Effector memory CD8-positive, alpha-beta T cell (primary cell): Measurements from ENCODE around the gene METAP1D.
"Not testable (repeated sequence)": the region's sequence is repeated elsewhere in the genome, so short reads cannot be mapped to it uniquely, and the experiment has no call there.

ENCODE experiments used
- ATAC-seq: fragments of 150-1000 bp; cut with Tn5 transposase; replicated peaks from 2 replicates; pipeline ENCODE4 v1.10.0; 2021; ENCODE audit warnings: mild to moderate bottlenecking, moderate library complexity
- DNase-seq, 3 experiments: peaks; one replicate each; pipeline ENCODE4 v3.0.0; 2021
- H3K27ac Mint-ChIP-seq, 2 donors: one replicate each; pipeline ENCODE4 v1.8.0; 2022; ENCODE audit warnings: mild to moderate bottlenecking in 2 of 2, mixed read lengths in 2 of 2, moderate library complexity in 2 of 2
- H3K27me3 Mint-ChIP-seq, 2 donors: one replicate each; pipeline ENCODE4 v1.8.0; 2022; ENCODE audit warnings: mixed read lengths in 2 of 2
- H3K36me3 Mint-ChIP-seq: one replicate; pipeline ENCODE4 v1.8.0; 2022; ENCODE audit warnings: mild to moderate bottlenecking, moderate library complexity, mixed read lengths; ENCODE audit not compliant: insufficient read depth
- H3K4me1 Mint-ChIP-seq, 2 donors: one replicate each; pipeline ENCODE4 v1.8.0; 2022; ENCODE audit warnings: low read depth in 2 of 2, mixed read lengths in 2 of 2
- H3K4me3 Mint-ChIP-seq, 2 donors: one replicate each; pipeline ENCODE4 v1.8.0; 2022; ENCODE audit warnings: mild to moderate bottlenecking in 2 of 2, mixed read lengths in 2 of 2, moderate library complexity in 2 of 2
- H3K9me3 Mint-ChIP-seq, 2 donors: one replicate each; pipeline ENCODE4 v1.8.0; 2022; ENCODE audit warnings: mixed read lengths in 2 of 2

Gene METAP1D

DNA sequence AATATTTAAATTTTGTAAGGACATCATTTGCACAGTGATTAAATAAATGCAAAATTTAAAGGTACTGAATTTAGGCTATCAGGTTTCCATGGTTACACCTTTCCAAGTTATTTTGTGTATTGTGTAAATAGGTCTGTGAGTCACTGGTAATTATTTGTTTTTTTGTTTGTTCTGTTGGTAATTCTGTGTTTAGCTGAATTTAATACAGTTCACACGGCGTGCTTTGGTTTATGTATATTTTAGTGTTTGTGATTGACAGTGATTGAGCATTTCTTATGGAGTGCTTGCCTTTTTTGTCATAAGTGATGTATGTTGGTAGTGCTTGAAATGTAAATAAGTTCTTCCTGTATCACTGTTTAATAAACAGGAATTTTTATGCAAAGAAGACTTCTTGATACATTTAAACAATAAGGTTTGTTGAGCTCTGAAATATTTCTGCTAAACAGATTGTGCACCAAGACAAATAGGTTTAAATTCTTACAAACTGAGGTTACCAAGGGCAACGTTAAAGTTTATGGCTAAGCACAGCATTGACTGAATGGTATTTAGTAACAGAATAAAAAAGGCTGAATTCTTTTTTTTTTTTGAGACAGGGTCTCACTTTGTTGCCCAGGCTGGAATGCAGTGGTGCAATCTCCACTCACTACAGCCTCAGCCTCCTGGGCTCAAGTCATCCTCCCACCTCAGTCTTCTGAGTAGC lies 47.3 kb downstream of the METAP1D start:
- no peaks in the 10 kb centered on the region for H3K4me1 Mint-ChIP-seq
- no peak overlapping the region for H3K27ac Mint-ChIP-seq
- no peaks in the 10 kb centered on the region for H3K9me3 Mint-ChIP-seq
- DNase-seq (no peak), ATAC-seq (no peak)
- H3K36me3 Mint-ChIP-seq: no peaks in the 10 kb centered on the region
- H3K27me3 Mint-ChIP-seq: no peaks in the 10 kb centered on the region
- H3K4me3 Mint-ChIP-seq: no peak overlapping the region

- Mint-ChIP-seq H3K4me1 (no peaks in the 10 kb centered on the region), H3K4me3 (no peak overlapping the region), H3K36me3 (no peaks in the 10 kb centered on the region), H3K27ac (no peak overlapping the region), H3K27me3 (no peaks in the 10 kb centered on the region), H3K9me3 (no peaks in the 10 kb centered on the region)
- ATAC-seq (no peak), DNase-seq (no peak)
Measured at GRCh38 chr2:172047566-172048507, 48.1 kb downstream of the METAP1D start.

GRCh38 chr2:172048508-172049503 lies 49.1 kb downstream of the METAP1D start:
- no peak for DNase-seq
- no peak for ATAC-seq
- no peak overlapping the region for H3K4me3 Mint-ChIP-seq
- no peaks in the 10 kb centered on the region for H3K36me3 Mint-ChIP-seq
- H3K4me1 Mint-ChIP-seq: no peaks in the 10 kb centered on the region
- no peaks in the 10 kb centered on the region for H3K27me3 Mint-ChIP-seq
- H3K27ac Mint-ChIP-seq: no peak overlapping the region
- H3K9me3 Mint-ChIP-seq: no peaks in the 10 kb centered on the region

- Mint-ChIP-seq H3K27me3 (no peaks in the 10 kb centered on the region), H3K27ac (no peak overlapping the region), H3K36me3 (no peaks in the 10 kb centered on the region), H3K4me1 (no peaks in the 10 kb centered on the region), H3K4me3 (no peak overlapping the region), H3K9me3 (no peaks in the 10 kb centered on the region)
- DNase-seq (no peak), ATAC-seq (no peak)
Measured at GRCh38 chr2:172049567-172050120, 49.9 kb downstream of the METAP1D start.

DNA sequence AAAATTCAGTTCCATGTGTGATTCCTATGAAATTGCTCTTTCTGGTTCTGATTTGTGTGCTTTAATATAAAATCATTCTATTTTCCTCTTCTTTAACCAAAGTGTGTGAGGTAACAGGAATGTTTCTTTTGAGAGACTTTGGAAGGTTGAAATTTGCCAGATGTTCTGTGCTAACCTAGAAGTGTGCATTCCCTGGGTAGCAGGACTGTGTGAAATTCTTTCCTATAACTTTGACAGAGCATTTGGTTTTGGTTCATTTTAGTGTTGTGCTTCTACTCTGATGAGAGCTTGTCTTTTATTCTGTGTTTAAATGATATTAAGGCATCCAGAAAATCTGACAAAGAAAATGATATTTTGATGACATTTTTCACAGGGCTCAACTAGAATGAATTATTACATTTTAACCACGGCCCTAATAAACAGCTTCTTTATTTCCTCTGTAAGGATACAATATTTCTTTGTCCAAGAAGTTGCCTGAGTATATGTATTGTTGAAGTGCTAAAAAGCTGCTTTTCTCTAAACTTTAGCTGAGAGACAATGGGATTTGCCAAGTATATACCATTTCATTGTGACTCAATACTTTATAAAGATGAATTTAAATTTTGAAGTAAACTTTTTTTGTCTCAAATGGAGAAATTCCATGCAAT lies 50.8 kb downstream of the METAP1D start:
- Mint-ChIP-seq H3K4me1 (no peaks in the 10 kb centered on the region), H3K36me3 (no peaks in the 10 kb centered on the region), H3K4me3 (no peak overlapping the region), H3K27me3 (no peaks in the 10 kb centered on the region), H3K9me3 (no peaks in the 10 kb centered on the region), H3K27ac (no peak overlapping the region)
- no peak for ATAC-seq
- DNase-seq: no peak

GRCh38 chr2:172052000-172052983 lies 52.5 kb downstream of the METAP1D start:
- DNase-seq (no peak), ATAC-seq (no peak)
- H3K4me1 Mint-ChIP-seq: no peaks in the 10 kb centered on the region
- H3K27ac Mint-ChIP-seq: no peak overlapping the region
- no peaks in the 10 kb centered on the region for H3K9me3 Mint-ChIP-seq
- no peaks in the 10 kb centered on the region for H3K36me3 Mint-ChIP-seq
- H3K4me3 Mint-ChIP-seq: no peak overlapping the region
- H3K27me3 Mint-ChIP-seq: no peaks in the 10 kb centered on the region

DNA sequence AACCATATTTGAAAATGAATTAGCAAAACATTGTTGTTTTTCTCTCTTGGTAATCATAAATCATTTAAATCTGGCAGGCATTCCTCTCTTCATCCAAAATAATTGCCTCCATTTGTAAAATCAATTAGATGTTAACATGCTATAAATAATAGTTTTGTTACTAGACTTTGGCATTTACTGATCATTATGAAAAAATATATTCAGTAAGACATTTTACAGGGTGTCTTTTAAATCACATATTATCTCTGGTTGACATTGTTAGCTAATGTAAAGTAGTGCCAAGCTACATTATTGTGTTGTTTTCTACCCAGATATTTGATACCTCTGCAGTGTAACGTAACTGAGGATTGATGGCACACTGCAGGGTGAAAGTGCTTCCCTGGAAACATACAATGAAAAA lies 53.7 kb downstream of the METAP1D start:
- no peaks in the 10 kb centered on the region for H3K9me3 Mint-ChIP-seq
- H3K27ac Mint-ChIP-seq: no peak overlapping the region
- H3K4me1 Mint-ChIP-seq: no peaks in the 10 kb centered on the region
- DNase-seq (no peak), ATAC-seq (no peak)
- no peaks in the 10 kb centered on the region for H3K27me3 Mint-ChIP-seq
- no peaks in the 10 kb centered on the region for H3K36me3 Mint-ChIP-seq
- H3K4me3 Mint-ChIP-seq: no peak overlapping the region

DNA sequence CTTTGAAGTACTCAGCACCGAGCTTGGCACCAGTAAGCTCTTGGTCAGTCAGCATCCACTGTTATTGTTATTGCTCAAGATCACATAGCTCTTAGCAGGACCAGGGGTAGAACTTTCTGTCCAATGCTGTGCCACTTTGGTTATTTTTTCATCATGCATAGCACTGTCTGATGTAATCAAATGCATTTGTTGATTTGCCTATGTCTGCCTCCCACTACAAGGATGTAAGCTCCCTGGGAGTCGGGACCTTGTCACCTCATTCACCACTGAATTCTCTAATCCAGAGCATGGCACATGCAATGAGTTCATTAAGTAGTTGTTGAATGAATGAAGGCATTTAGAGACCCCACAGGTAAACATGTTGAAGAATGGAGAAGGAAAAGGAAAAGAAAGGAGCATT lies 56.5 kb downstream of the METAP1D start:
- ATAC-seq (no peak), DNase-seq (no peak)
- Mint-ChIP-seq H3K4me1 (no peaks in the 10 kb centered on the region), H3K9me3 (no peaks in the 10 kb centered on the region), H3K4me3 (no peak overlapping the region), H3K27ac (no peak overlapping the region), H3K36me3 (no peaks in the 10 kb centered on the region), H3K27me3 (no peaks in the 10 kb centered on the region)

DNA sequence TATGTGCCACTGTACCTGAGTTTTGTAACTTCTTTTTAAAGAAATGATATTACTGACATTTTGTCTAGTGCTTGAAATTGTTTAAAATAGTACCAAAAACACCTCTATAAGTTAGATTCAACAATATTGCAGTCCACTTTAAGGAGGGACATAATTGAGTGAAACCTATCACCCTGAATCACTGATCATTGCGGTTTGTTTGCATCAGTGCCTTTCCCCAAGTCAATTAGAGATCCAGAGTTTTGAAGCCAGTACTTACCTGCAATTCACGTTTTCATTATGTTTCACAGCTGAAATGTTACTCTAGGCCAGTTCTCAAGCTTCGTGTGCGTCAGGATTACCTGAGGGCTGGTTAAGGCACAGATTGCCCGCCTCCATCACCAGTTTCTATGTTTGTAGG lies 58.9 kb downstream of the METAP1D start:
- H3K4me1 Mint-ChIP-seq: no peaks in the 10 kb centered on the region
- no peak for ATAC-seq
- H3K27me3 Mint-ChIP-seq: no peaks in the 10 kb centered on the region
- DNase-seq: no peak
- H3K36me3 Mint-ChIP-seq: no peaks in the 10 kb centered on the region
- no peaks in the 10 kb centered on the region for H3K9me3 Mint-ChIP-seq
- H3K4me3 Mint-ChIP-seq: no peak overlapping the region
- no peak overlapping the region for H3K27ac Mint-ChIP-seq

DNA sequence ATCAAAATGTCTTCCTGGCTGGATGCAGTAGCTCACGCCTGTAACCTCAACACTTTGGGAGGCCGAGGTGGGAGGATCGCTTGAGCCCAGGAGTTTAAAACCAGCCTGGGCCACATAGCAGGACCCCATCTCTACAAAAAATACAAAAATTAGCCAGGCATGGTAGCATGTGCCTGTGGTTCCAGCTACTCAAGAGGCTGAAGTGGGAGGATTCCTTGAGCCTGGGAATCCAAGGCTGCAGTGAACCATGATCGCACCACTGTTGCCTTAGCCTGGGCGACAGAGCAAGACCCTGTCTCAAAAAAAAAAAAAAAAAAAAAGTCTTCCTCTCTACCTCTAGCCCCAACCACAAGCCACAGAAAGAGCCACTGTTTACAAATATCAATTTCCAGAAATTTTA lies 60.4 kb downstream of the METAP1D start:
- H3K4me3 Mint-ChIP-seq, DNase-seq, H3K27ac Mint-ChIP-seq, ATAC-seq, H3K4me1 Mint-ChIP-seq, H3K9me3 Mint-ChIP-seq, H3K27me3 Mint-ChIP-seq, H3K36me3 Mint-ChIP-seq: not testable (repeated sequence)

- H3K36me3 Mint-ChIP-seq: no peaks in the 10 kb centered on the region
- no peaks in the 10 kb centered on the region for H3K4me1 Mint-ChIP-seq
- H3K27me3 Mint-ChIP-seq: no peaks in the 10 kb centered on the region
- no peaks in the 10 kb centered on the region for H3K9me3 Mint-ChIP-seq
- ATAC-seq: no peak
- DNase-seq: no peak
- no peak overlapping the region for H3K27ac Mint-ChIP-seq
- H3K4me3 Mint-ChIP-seq: no peak overlapping the region
Measured at GRCh38 chr2:172062402-172063004, 62.8 kb downstream of the METAP1D start.
